Measurements from ENCODE around the gene ITGB4. TPM values are rescaled to one million over a fixed set of nuclear protein-coding genes. Genes with fewer than 3 reads are reported as not detected.
"Not testable (repeated sequence)": the region's sequence is repeated elsewhere in the genome, so short reads cannot be mapped to it uniquely, and the experiment has no call there.

Gene ITGB4
- total and polyA plus RNA-seq, 2 donors (not counting 3 experiments of a cell fraction or from before 2014, with no cell fraction given): 4.2 to 6.7 TPM

DNA sequence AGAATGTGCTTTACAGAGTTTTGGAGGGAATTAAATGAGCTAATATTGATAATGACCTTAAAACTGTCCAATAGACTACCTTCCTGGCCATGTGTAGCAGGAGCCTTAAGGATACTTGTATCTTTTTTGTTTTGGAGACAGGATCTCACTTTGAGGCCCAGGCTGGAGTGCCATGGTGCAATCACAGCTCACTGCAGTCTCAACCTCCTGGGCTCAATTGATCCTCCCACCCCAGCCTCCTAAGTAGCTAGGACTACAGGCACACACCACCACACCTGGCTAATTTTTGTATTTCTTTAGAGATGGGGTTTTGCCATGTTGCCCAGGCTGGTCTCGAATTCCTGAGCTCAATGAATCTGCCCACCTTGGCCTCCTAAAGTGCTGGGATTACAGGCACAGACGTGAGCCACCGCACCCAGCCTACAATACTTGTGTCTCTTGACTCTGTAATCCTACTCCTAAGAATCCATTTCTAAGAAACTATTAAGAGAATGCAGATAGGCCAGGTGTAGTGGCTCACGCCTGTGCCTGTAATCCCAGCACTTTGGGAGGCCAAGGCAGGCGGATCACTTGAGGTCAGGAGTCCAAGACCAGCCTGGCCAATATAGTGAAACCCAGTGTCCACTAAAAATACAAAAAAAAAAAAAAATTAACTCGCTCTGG is 38.9 kb downstream of the ITGB4 start:
- DNase-seq (ENCODE audit: low read depth, low spot score); H2AFZ ChIP-seq (ENCODE audit: low read depth, low read length); H3K4me2 ChIP-seq (ENCODE audit: insufficient read depth, low read length); H3K9ac ChIP-seq (replicated peaks; ENCODE audit: extremely low read depth, insufficient read depth, low read length); H3K4me3 ChIP-seq (replicated peaks in 1 of 3; ENCODE audit: insufficient read depth in 1 of 3, low read depth in 1 of 3, low read length in 3 of 3); BruUV-seq (replicated peaks); intact Hi-C loops (cut with micrococcal nuclease); H3K9me3 ChIP-seq (replicated peaks; ENCODE audit: control insufficient read depth, insufficient read depth, low read length); H3K79me2 ChIP-seq (ENCODE audit: control insufficient read depth, insufficient read depth, low read length); H3K27ac ChIP-seq (ENCODE audit: insufficient read depth, low read depth, low read length); H4K20me1 ChIP-seq (replicated peaks; ENCODE audit: control insufficient read depth, extremely low read depth, insufficient read depth, low read length); dilution Hi-C loops (cut with MboI; ENCODE audit: extremely low pct_ligation_motif_present, low sequenced_read_pairs); H3K27me3 ChIP-seq (ENCODE audit: control insufficient read depth in 2 of 2, insufficient read depth in 2 of 2, low read length in 2 of 2); H3K9me1 ChIP-seq (replicated peaks; ENCODE audit: control insufficient read depth, extremely low read depth, insufficient read depth, low read length); H3K36me3 ChIP-seq (ENCODE audit: control insufficient read depth in 2 of 2, extremely low read depth in 1 of 2, insufficient read depth in 2 of 2, low read length in 2 of 2): not testable (repeated sequence)
- ChIA-PET CTCF (interaction anchor here (0.8 to 1.4 kb wide), 5 partner anchors 10 to 127 kb away, joined by 3 to 12 read pairs (median 4); partner anchors contain the start of gene SMIM5), POLR2A (interaction anchor here (0.7 kb wide), 1 partner anchor 169 kb away, joined by 4 read pairs; no protein-coding TSS in a partner anchor)
- peak; percentile 26 for FAIRE-seq
- peaks cover 11% of the 10 kb centered on the region for H3K4me1 ChIP-seq (ENCODE audit: control insufficient read depth, extremely low read depth, insufficient read depth, low read length)

DNA sequence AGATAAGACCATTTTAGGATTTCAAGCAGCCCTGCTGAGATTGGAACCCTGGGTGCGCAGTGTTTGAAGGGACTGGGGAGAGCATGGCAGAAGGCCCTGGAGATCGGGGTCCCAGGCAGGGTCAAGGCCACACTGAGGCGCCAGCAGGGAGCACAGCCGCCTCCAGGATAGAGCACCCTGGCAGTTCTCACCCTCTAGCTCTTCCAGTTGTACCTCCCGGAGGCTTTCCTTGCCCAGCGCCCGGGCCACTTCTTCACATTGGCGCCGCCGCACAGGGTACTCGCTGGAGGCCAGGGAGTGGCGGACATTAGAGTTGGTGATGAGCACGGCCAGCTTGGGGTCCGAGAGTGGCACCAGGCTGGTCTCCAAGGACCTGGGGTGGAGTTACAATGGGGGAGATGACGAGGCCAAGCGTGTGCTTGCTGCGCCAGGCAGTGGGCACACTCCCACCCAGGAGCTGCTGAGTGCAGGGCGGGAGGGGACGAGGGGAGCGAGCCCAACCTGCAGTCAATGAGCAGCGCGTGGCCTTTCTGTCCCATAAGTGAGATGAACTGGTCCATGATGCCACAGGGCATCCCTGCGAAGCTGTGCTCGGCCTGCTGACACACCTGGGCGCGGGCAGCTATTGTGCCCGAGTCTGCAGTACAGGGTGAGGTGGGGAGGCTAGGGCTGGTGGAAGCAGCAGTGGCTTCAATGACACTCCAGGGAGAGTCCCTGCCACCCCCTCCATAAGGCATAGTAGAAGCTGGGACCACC is 41.4 kb downstream of the ITGB4 start:
- POLR2A ChIA-PET: interaction anchor here (1.2 kb wide), 1 partner anchor 17 kb away, joined by 3 read pairs; no protein-coding TSS in a partner anchor
- Histone ChIP-seq H3K27ac (ENCODE audit: insufficient read depth, low read depth, low read length) (no peak overlapping the region), H3K79me2 (ENCODE audit: control insufficient read depth, insufficient read depth, low read length) (no peaks in the 10 kb centered on the region), H3K9me1 (replicated peaks; ENCODE audit: control insufficient read depth, extremely low read depth, insufficient read depth, low read length) (no peaks in the 10 kb centered on the region), H3K9ac (replicated peaks; ENCODE audit: extremely low read depth, insufficient read depth, low read length) (no peak overlapping the region), H3K4me3 (replicated peaks in 1 of 3; ENCODE audit: insufficient read depth in 1 of 3, low read depth in 1 of 3, low read length in 3 of 3) (no peak overlapping the region), H3K4me1 (ENCODE audit: control insufficient read depth, extremely low read depth, insufficient read depth, low read length) (peaks cover 11% of the 10 kb centered on the region), H3K9me3 (replicated peaks; ENCODE audit: control insufficient read depth, insufficient read depth, low read length) (no peaks in the 10 kb centered on the region), H2AFZ (ENCODE audit: low read depth, low read length) (no peak overlapping the region), H3K36me3 (ENCODE audit: control insufficient read depth in 2 of 2, extremely low read depth in 1 of 2, insufficient read depth in 2 of 2, low read length in 2 of 2) (peaks cover 0 to 2% of the 10 kb centered on the region in 2 experiments), H4K20me1 (replicated peaks; ENCODE audit: control insufficient read depth, extremely low read depth, insufficient read depth, low read length) (no peaks in the 10 kb centered on the region), H3K27me3 (ENCODE audit: control insufficient read depth in 2 of 2, insufficient read depth in 2 of 2, low read length in 2 of 2) (no peaks in the 10 kb centered on the region), H3K4me2 (ENCODE audit: insufficient read depth, low read length) (no peak overlapping the region)
- no TSS peak for BruUV-seq (replicated peaks)
- CTCF ChIA-PET: interaction anchor here (1.1 to 4.8 kb wide), 10 partner anchors 9 to 130 kb away, joined by 4 to 27 read pairs (median 6); no protein-coding TSS in a partner anchor
- FAIRE-seq: no peak
- no peak for TF ChIP-seq POLR2AphosphoS5 (IDR thresholded peaks at IDR 0.05; ENCODE audit: insufficient read depth, low read depth, low read length)
- no peak for TF ChIP-seq GATA2 (IDR thresholded peaks at IDR 0.05; ENCODE audit: insufficient read depth, insufficient read length, low read depth, low read length)
- no peak for TF ChIP-seq POLR2A (IDR thresholded peaks at IDR 0.05; ENCODE audit: low read depth, low read length)
- no peak for TF ChIP-seq MYC (IDR thresholded peaks at IDR 0.05; ENCODE audit: low read depth, low read length)
- TF ChIP-seq, protein P1, sequence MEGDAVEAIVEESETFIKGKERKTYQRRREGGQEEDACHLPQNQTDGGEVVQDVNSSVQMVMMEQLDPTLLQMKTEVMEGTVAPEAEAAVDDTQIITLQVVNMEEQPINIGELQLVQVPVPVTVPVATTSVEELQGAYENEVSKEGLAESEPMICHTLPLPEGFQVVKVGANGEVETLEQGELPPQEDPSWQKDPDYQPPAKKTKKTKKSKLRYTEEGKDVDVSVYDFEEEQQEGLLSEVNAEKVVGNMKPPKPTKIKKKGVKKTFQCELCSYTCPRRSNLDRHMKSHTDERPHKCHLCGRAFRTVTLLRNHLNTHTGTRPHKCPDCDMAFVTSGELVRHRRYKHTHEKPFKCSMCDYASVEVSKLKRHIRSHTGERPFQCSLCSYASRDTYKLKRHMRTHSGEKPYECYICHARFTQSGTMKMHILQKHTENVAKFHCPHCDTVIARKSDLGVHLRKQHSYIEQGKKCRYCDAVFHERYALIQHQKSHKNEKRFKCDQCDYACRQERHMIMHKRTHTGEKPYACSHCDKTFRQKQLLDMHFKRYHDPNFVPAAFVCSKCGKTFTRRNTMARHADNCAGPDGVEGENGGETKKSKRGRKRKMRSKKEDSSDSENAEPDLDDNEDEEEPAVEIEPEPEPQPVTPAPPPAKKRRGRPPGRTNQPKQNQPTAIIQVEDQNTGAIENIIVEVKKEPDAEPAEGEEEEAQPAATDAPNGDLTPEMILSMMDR (IDR thresholded peaks at IDR 0.05; ENCODE audit: extremely low read depth in 1 of 2, insufficient read depth in 1 of 2, low read depth in 1 of 2, low read length in 2 of 2): no peak
- TF ChIP-seq FOS (IDR thresholded peaks at IDR 0.05; ENCODE audit: borderline replicate concordance, insufficient read depth, low read length): no peak
- no peak for TF ChIP-seq MAX (IDR thresholded peaks at IDR 0.05; ENCODE audit: insufficient read depth, insufficient read length)
- TF ChIP-seq JUN (IDR thresholded peaks at IDR 0.05; ENCODE audit: borderline replicate concordance, insufficient read depth, insufficient read length, low read depth): no peak
- TF ChIP-seq EZH2 (IDR thresholded peaks at IDR 0.05; ENCODE audit: borderline replicate concordance, low read depth, low read length, severe bottlenecking): no peak
- DNase-seq (ENCODE audit: low read depth, low spot score): no peak
- dilution Hi-C loops (cut with MboI; ENCODE audit: extremely low pct_ligation_motif_present, low sequenced_read_pairs) (no loop called here), intact Hi-C loops (cut with micrococcal nuclease) (no loop called here)
